ENCODE results near the gene AKR1B15.

- TF ChIP-seq CTCF (conservative IDR thresholded peaks at IDR 0.05 in 1 of 2, IDR thresholded peaks at IDR 0.05 in 1 of 2; ENCODE audit: extremely low read depth in 1 of 2, insufficient read depth in 1 of 2, low read depth in 1 of 2, low read length in 2 of 2): no peak
- TF ChIP-seq EZH2 (IDR thresholded peaks at IDR 0.05; ENCODE audit: borderline replicate concordance, low read length): no peak
These were observed 62.8 kb downstream of the AKR1B15 start for GRCh38 chr7:134611611-134612151.

Measured in mammary epithelial cell (primary cell).